H9 (cell line): ENCODE results near the gene AGTRAP. TPM values are rescaled to one million over a fixed set of nuclear protein-coding genes. Genes with fewer than 3 reads are reported as not detected.

ENCODE experiments used
- DNase-seq: peaks from one replicate; pipeline ENCODE4 v3.0.0-alpha.2; 2017
- H2AFZ ChIP-seq: one replicate; pipeline ENCODE4 v1.6.1; 2013; ENCODE audit warnings: mild to moderate bottlenecking, low read length, control low read depth, moderate library complexity
- H2AK5ac ChIP-seq: 2 replicates; pipeline ENCODE4 v1.6.1; 2013; ENCODE audit warnings: low read length, control low read depth, mixed read lengths; ENCODE audit not compliant: insufficient read length
- H2BK120ac ChIP-seq: one replicate; pipeline ENCODE4 v1.6.1; 2013; ENCODE audit warnings: low read depth, mild to moderate bottlenecking, low read length, control low read depth, inconsistent platforms; ENCODE audit not compliant: poor library complexity, severe bottlenecking
- H2BK12ac ChIP-seq: 2 replicates; pipeline ENCODE4 v1.6.1; 2013; ENCODE audit warnings: low read length, control low read depth, mixed read lengths, low read depth; ENCODE audit not compliant: insufficient read length
- H2BK15ac ChIP-seq: 2 replicates; pipeline ENCODE4 v1.6.1; 2013; ENCODE audit warnings: low read depth, low read length, control low read depth
- H2BK20ac ChIP-seq: one replicate; pipeline ENCODE4 v1.6.1; 2013; ENCODE audit warnings: low read depth, mild to moderate bottlenecking, low read length, control low read depth, inconsistent platforms; ENCODE audit not compliant: poor library complexity, severe bottlenecking
- H2BK5ac ChIP-seq: 2 replicates; pipeline ENCODE4 v1.6.1; 2013; ENCODE audit warnings: low read length, control low read depth, mixed read lengths; ENCODE audit not compliant: insufficient read length
- H3K14ac ChIP-seq: 2 replicates; pipeline ENCODE4 v1.6.1; 2013; ENCODE audit warnings: low read length, control low read depth; ENCODE audit not compliant: insufficient read depth
- H3K18ac ChIP-seq: 2 replicates; pipeline ENCODE4 v1.6.1; 2013; ENCODE audit warnings: low read depth, mild to moderate bottlenecking, mixed read lengths, low read length, control low read depth; ENCODE audit not compliant: insufficient read length
- H3K23ac ChIP-seq: 2 replicates; pipeline ENCODE4 v1.6.1; 2013; ENCODE audit warnings: low read length, control low read depth, mixed read lengths, low read depth; ENCODE audit not compliant: insufficient read length
- H3K23me2 ChIP-seq: 2 replicates; pipeline ENCODE4 v1.6.1; 2013; ENCODE audit warnings: low read depth, mild to moderate bottlenecking, mixed read lengths, low read length, control low read depth; ENCODE audit not compliant: insufficient read length, poor library complexity, severe bottlenecking
- H3K27ac ChIP-seq: 2 replicates; pipeline ENCODE4 v1.5.1; 2013; ENCODE audit warnings: low read length, control low read depth, mixed read lengths, low read depth; ENCODE audit not compliant: insufficient read length
- H3K27me3 ChIP-seq: 2 replicates; pipeline ENCODE4 v1.6.1; 2013; ENCODE audit warnings: low read length, control low read depth, inconsistent platforms; ENCODE audit not compliant: insufficient read depth
- H3K4ac ChIP-seq: 2 replicates; pipeline ENCODE4 v1.6.1; 2013; ENCODE audit warnings: low read depth, mild to moderate bottlenecking, control low read depth, inconsistent platforms, low read length, moderate library complexity
- H3K4me1 ChIP-seq: 2 replicates; pipeline ENCODE4 v1.6.1; 2013; ENCODE audit warnings: low read length, control low read depth, inconsistent platforms; ENCODE audit not compliant: insufficient read depth
- H3K4me2 ChIP-seq: 2 replicates; pipeline ENCODE4 v1.6.1; 2013; ENCODE audit warnings: low read length, control low read depth, mixed read lengths; ENCODE audit not compliant: insufficient read length, insufficient read depth
- H3K56ac ChIP-seq: 2 replicates; pipeline ENCODE4 v1.6.1; 2013; ENCODE audit warnings: low read depth, mild to moderate bottlenecking, mixed read lengths, low read length, control low read depth; ENCODE audit not compliant: insufficient read length
- H3K79me1 ChIP-seq: 2 replicates; pipeline ENCODE4 v1.6.1; 2013; ENCODE audit warnings: low read depth, mild to moderate bottlenecking, moderate library complexity, low read length, control low read depth, inconsistent platforms; ENCODE audit not compliant: insufficient read depth, poor library complexity, severe bottlenecking
- H3K79me2 ChIP-seq: 2 replicates; pipeline ENCODE4 v1.6.1; 2013; ENCODE audit warnings: low read length, control low read depth, inconsistent platforms; ENCODE audit not compliant: insufficient read depth
- H3K9ac ChIP-seq: 2 replicates; pipeline ENCODE4 v1.6.1; 2013; ENCODE audit warnings: low read length, control low read depth, mixed read lengths; ENCODE audit not compliant: insufficient read length; ENCODE audit errors: extremely low read depth
- H3K9me3 ChIP-seq: one replicate; pipeline ENCODE4 v1.6.1; 2013; ENCODE audit warnings: low read depth, low read length, inconsistent platforms; ENCODE audit not compliant: control insufficient read depth
- H3T11ph ChIP-seq: one replicate; pipeline ENCODE4 v1.6.1; 2013; ENCODE audit warnings: mild to moderate bottlenecking, low read length, control low read depth, inconsistent platforms
- H4K20me1 ChIP-seq: one replicate; pipeline ENCODE4 v1.6.1; 2013; ENCODE audit not compliant: control insufficient read depth, insufficient read length, insufficient read depth
- H4K5ac ChIP-seq: 2 replicates; pipeline ENCODE4 v1.6.1; 2013; ENCODE audit warnings: low read depth, mild to moderate bottlenecking, mixed read lengths, low read length, control low read depth; ENCODE audit not compliant: insufficient read length
- H4K8ac ChIP-seq: replicated peaks from 2 replicates; pipeline ENCODE4 v1.6.1; 2013; ENCODE audit warnings: low read length, control low read depth, mixed read lengths, low read depth; ENCODE audit not compliant: insufficient read length
- H4K91ac ChIP-seq: 2 replicates; pipeline ENCODE4 v1.6.1; 2013; ENCODE audit warnings: low read depth, mild to moderate bottlenecking, moderate library complexity, mixed read lengths, low read length, control low read depth; ENCODE audit not compliant: insufficient read length
- H3K27ac Mint-ChIP-seq, 3 experiments: 2 replicates in 2 of 3; 3 replicates in 1 of 3; pipeline ENCODE4 v1.8.0; 2020 to 2021; ENCODE audit warnings: mixed read lengths in 3 of 3, mild to moderate bottlenecking in 1 of 3, moderate library complexity in 1 of 3
- H3K27me3 Mint-ChIP-seq: 2 replicates; pipeline ENCODE4 v1.8.0; 2021; ENCODE audit warnings: low read depth, mild to moderate bottlenecking, moderate library complexity, mixed read lengths
- H3K36me3 Mint-ChIP-seq, 3 experiments: 2 replicates in 2 of 3; 3 replicates in 1 of 3; pipeline ENCODE4 v1.8.0; 2020 to 2021; ENCODE audit warnings: low read depth in 3 of 3, mixed read lengths in 3 of 3; ENCODE audit not compliant: insufficient read depth in 1 of 3
- H3K4me1 Mint-ChIP-seq, 2 experiments: 2 replicates each; pipeline ENCODE4 v1.8.0; 2020; ENCODE audit warnings: mixed read lengths in 2 of 2
- H3K4me3 Mint-ChIP-seq, 2 experiments: 2 replicates in 1 of 2; 3 replicates in 1 of 2; pipeline ENCODE4 v1.8.0; 2020 to 2021; ENCODE audit warnings: mild to moderate bottlenecking in 2 of 2, mixed read lengths in 2 of 2, moderate library complexity in 1 of 2
- H3K9me3 Mint-ChIP-seq, 2 experiments: 2 replicates in 1 of 2; 3 replicates in 1 of 2; pipeline ENCODE4 v1.8.0; 2020; ENCODE audit warnings: mild to moderate bottlenecking in 2 of 2, mixed read lengths in 2 of 2, moderate library complexity in 1 of 2
- CTCF ChIP-seq: fragments of 200-600 bp; sonication (generic); conservative IDR thresholded peaks from 3 replicates; pipeline ENCODE4 v1.8.0; 2021; ENCODE audit warnings: antibody characterized with exemption, mild to moderate bottlenecking
- WGBS: extraction: QIAGEN DNeasy Blood & Tissue Kit; methylation state at CpG from one replicate; pipeline ENCODE4 v1.1.7; 2013; ENCODE audit warnings: missing lambda C conversion rate, low lambda C conversion rate, mixed read lengths; ENCODE audit not compliant: insufficient read length; ENCODE audit errors: extremely low coverage; 5-methylcytosine and 5-hydroxymethylcytosine counted together
- total RNA-seq: library from RNA; stranded (reverse); gene quantifications from 2 replicates; pipeline ENCODE4 v1.2.1, GENCODE V29; 2021

Gene AGTRAP
- total RNA-seq, 1 experiment from 2014 or later: 60.9 TPM

- Histone ChIP-seq H2AK5ac (no peak overlapping the region), H3K9ac (no peak overlapping the region), H3K79me2 (no peaks in the 10 kb centered on the region), H2BK120ac (no peak overlapping the region), H3K27ac (no peak overlapping the region), H4K91ac (no peak overlapping the region), H3K9me3 (no peaks in the 10 kb centered on the region), H3K4ac (no peak overlapping the region), H4K8ac (no peak overlapping the region), H3K4me2 (no peak overlapping the region), H3K23me2 (peaks cover 10% of the 10 kb centered on the region), H3K4me1 (no peaks in the 10 kb centered on the region; the same call in 1 of the 2 replicates), H2BK12ac (no peak overlapping the region), H4K5ac (no peak overlapping the region), H3K56ac (no peak overlapping the region), H3T11ph (no peak overlapping the region), H3K79me1 (no peaks in the 10 kb centered on the region), H3K18ac (no peak overlapping the region), H3K27me3 (no peaks in the 10 kb centered on the region), H3K14ac (no peak overlapping the region), H4K20me1 (no peaks in the 10 kb centered on the region), H2BK20ac (no peak overlapping the region), H2AFZ (no peak overlapping the region), H2BK15ac (no peak overlapping the region), H3K23ac (no peak overlapping the region), H2BK5ac (no peak overlapping the region)
- peaks cover 23 to 32% of the 10 kb centered on the region in 2 experiments for H3K4me1 Mint-ChIP-seq
- no peak for TF ChIP-seq CTCF
- peaks cover 18 to 42% (median 33%) of the 10 kb centered on the region in 3 experiments; a peak in 6 of 7 replicates for H3K36me3 Mint-ChIP-seq
- H3K4me3 Mint-ChIP-seq: no peak overlapping the region
- H3K27ac Mint-ChIP-seq: 0 out of 7 replicates have a peak overlapping the region, but pooled peaks of 1 of the 3 experiments have one; percentile 14
- WGBS: no CpG with 5 or more reads among the region's 9 CpGs
- DNase-seq: no peak
- H3K9me3 Mint-ChIP-seq: no peaks in the 10 kb centered on the region
- H3K27me3 Mint-ChIP-seq: no peaks in the 10 kb centered on the region
Observed at GRCh38 chr1:11799896-11800295, 64.0 kb downstream of the AGTRAP start.
